H1 (cell line): Measurements from ENCODE around the gene LDHB. TPM values are rescaled to one million over a fixed set of nuclear protein-coding genes. Genes with fewer than 3 reads are reported as not detected.

ENCODE experiments used
- CTBP2 ChIP-seq: IDR thresholded peaks from 2 replicates; pipeline ENCODE4 v1.7.0; 2011; ENCODE audit warnings: borderline replicate concordance, mild to moderate bottlenecking, moderate library complexity, mixed read lengths, low read length; ENCODE audit not compliant: insufficient read depth, insufficient read length
- HDAC2 ChIP-seq, 2 experiments: fragments of 300-600 bp in 1 of 2; sonication (generic) in 1 of 2; IDR thresholded peaks; 2 replicates each; pipeline ENCODE4 v1.6.1; 2011 to 2012; ENCODE audit warnings: low read depth in 2 of 2, low read length in 2 of 2, mild to moderate bottlenecking in 2 of 2, moderate library complexity in 2 of 2, borderline replicate concordance in 1 of 2, inconsistent platforms in 1 of 2
- SP2 ChIP-seq: IDR thresholded peaks from 2 replicates; pipeline ENCODE4 v1.6.1; 2012; ENCODE audit warnings: mild to moderate bottlenecking, low read length, inconsistent platforms
- TAF1 ChIP-seq: IDR thresholded peaks from 2 replicates; pipeline ENCODE4 v1.6.1; 2011; ENCODE audit warnings: mild to moderate bottlenecking, low read depth, low read length
- TCF12 ChIP-seq: IDR thresholded peaks from 2 replicates; pipeline ENCODE4 v1.6.1; 2011; ENCODE audit warnings: low read depth, mild to moderate bottlenecking, low read length
- polyA plus RNA-seq, 7 experiments: library from polyadenylated mRNA; depleted of rRNA in 3 of 7; stranded (reverse) in 5 of 7; unstranded in 2 of 7; fragments of >200 nt in 5 of 7; fragments of 200-250 nt in 2 of 7; gene quantifications; 1 replicate in 5 of 7; 2 replicates in 1 of 7; 4 replicates in 1 of 7; pipeline versions ENCODE4 v1.2.1 to v1.2.3, GENCODE V29; 2011 to 2013; ENCODE audit warnings: missing spikeins in 2 of 7, mixed read lengths in 2 of 7
- total RNA-seq: library from RNA; stranded (reverse); fragmentation: NEBNext Ultra II Directional; extraction: Animal tissue kit (Norgen Biotek cat#: 25700); gene quantifications from 2 replicates; pipeline ENCODE4 v1.2.1, GENCODE V29; 2021

Gene LDHB
- total and polyA plus RNA-seq, 2 of the 8 experiments (the other 6 are each of a cell fraction or from before 2014, with no cell fraction given) = 1,177 to 1,781 TPM

DNA sequence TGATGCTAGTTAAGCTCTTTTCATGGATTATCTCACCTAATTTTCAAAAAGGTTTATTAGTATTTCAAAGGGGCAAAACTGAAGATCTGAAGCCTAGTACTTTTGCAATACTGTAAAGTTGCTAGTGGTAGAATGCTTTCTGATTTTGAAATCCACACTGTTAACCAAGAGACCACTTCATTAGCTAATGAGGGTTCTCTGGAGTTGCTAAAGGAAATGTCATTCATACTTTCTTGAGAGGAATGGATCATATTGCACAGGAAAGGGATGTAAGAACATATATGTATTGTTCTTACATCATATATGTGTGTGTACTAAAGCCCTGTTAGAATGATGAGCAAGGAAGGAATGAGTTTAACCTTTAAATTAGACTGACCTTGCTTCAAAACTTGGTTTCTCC, 39.0 kb upstream of the LDHB start (continued):
- TF ChIP-seq HDAC2 (IDR thresholded peaks at IDR 0.05; ENCODE audit: borderline replicate concordance in 1 of 2, low read depth in 2 of 2, low read length in 2 of 2) (no peak), CTBP2 (no peak), TAF1 (no peak), SP2 (no peak), TCF12 (no peak)
